CD4-positive, alpha-beta T cell treated with Interleukin-6 for 4 hours (primary cell): ENCODE data around the gene EPSTI1.
"Not testable (repeated sequence)": the region's sequence is repeated elsewhere in the genome, so short reads cannot be mapped to it uniquely, and the experiment has no call there.

Source experiments
- DNase-seq: peaks from one replicate; pipeline ENCODE4 v3.0.0-alpha.2; 2020; ENCODE audit warnings: mixed read lengths

The EPSTI1 gene, protein sequence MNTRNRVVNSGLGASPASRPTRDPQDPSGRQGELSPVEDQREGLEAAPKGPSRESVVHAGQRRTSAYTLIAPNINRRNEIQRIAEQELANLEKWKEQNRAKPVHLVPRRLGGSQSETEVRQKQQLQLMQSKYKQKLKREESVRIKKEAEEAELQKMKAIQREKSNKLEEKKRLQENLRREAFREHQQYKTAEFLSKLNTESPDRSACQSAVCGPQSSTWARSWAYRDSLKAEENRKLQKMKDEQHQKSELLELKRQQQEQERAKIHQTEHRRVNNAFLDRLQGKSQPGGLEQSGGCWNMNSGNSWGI

GRCh38 chr13:42991898-42992763 lies at the start of gene EPSTI1:
Gene EPSTI1, minus strand, starts transcription at chr13:42992241. Its CDS starts 76 bp downstream, at chr13:42992165.
- peak; percentile 83 for DNase-seq

DNA sequence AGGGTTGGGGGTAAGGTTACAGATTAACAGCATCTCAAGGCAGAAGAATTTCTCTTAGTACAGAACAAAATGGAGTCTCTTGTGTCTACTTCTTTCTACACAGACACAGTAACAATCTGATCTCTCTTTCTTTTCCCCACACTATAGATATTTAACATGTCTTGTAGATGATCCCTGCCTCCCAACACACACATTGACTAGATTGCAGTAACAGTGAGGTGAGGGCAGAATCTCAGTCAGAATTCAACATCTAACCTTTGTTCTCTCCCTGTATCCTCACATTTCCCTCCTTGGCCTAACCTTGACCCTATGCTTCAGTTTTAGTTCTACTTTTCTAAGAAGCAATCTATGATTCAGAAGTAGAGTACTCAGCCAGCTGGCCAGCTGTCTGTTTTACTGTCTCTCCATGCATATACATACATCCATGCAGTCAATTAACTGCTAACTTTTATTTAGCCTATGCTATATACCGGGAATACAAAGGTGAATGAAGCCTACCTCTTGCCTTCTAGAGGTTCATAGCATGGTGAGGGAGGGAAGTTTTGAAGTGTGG lies 49.4 kb upstream of the EPSTI1 start:
- no peak for DNase-seq

DNA sequence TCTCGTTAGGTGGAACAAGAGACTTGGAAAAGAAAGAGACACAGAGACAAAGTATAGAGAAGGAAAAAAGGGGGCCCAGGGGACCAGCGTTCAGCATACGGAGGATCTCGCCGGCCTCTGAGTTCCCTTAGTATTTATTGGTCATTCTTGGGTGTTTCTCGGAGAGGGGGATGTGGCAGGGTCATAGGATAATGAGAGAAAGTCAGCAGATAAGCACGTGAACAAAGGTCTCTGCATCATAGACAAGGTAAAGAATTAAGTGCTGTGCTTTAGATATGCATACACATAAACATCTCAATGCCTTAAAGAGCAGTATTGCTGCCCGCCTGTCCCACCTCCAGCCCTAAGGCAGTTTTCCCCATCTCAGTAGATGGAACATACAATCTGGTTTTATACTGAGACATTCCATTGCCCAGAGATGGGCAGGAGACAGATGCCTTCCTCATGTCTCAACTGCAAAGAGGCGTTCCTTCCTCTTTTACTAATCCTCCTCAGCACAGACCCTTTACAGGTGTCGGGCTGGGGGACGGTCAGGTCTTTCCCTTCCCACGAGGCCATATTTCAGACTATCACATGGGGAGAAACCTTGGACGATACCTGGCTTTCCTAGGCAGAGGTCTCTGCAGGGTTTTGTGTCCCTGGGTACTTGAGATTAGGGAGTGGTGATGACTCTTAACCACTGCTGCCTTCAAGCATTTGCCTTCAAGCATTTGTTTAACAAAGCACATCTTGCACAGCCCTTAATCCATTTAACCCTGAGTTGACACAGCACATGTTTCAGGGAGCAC lies 48.7 kb upstream of the EPSTI1 start:
- DNase-seq, result not testable (repeated sequence)

DNA sequence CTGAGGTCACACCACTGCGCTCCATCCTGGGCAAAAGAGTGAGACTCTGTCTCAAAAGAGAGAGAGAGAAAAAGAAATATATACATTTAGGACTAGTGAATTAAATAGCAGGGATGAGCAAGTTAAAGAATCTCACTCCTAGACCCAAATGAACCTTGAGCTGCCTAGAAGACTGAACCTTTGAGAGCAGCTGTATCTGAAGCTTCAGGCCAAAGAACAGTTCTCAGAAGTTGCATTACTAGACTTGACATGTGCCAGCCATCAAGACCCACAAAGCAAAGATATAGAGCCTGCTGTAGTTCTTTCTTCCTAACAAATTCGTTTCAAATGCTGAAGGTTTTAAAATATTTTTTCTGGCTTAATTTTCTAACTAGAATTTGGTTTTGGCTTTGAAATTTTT lies 47.9 kb upstream of the EPSTI1 start:
- DNase-seq, result no peak

DNA sequence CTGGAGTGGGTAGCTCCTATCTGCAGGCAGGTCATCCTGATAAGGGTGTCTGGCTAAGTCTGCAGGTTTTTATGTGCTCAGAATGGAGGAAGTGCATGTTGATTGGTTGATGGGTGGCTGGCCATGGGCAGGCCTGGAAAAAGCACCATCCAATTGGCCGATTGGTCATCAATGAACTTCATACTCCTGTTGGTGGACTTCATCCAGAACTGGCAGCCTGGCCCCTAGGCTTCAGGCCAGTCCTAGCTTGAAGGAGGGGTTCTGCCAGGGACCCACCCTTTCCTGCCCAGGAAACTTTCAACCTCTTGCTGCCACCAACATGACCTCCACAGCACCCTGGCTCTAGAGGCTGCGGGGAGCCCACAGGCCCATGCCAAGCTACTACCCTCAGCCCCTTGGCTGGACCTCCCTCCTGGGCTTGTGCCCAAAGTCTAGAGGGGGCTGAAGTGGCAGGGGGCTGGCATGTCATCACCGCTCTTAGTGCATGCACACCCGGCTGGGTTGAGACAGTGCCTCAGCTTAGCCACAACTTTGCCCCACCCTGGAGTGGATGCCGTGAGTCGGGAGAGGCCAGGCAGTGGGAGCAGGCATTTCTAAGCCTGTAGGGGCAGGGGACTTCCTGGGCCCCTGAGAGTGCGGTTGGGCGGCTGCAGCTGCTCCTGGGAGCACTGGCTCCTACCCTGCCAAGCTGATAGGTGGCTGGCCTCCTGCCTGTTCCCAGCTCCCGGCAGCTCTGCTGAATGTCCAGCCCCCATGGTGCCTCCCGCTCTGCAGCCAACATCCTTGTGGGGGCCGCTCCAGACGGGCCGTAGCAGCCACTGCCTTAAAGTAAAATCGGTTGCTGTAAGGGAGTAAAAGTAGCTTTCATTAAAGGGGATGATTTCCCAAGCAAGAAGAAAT lies 44.6 kb upstream of the EPSTI1 start:
- no peak for DNase-seq

GRCh38 chr13:43033038-43033437 lies 41.0 kb upstream of the EPSTI1 start:
- DNase-seq, result no peak

DNA sequence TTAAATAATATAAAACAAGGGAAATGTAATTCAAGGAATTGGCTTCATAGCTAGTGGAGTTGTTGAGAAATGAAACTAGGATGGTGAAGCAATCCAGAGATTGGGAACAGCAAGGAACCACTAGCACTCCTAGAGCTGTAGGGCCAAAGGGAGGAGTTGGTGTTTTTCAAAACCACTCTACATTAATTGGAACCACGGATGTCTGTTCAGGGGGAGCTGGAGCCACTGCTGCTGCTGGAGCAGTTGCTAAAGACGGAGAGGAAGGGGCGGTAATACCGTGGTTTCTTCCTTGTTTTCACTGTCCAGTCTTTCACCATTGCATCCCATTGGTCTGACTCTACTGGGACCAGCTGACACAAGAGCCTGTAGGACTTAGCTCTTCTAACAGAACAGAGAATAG lies 39.8 kb upstream of the EPSTI1 start:
- DNase-seq, result no peak

DNA sequence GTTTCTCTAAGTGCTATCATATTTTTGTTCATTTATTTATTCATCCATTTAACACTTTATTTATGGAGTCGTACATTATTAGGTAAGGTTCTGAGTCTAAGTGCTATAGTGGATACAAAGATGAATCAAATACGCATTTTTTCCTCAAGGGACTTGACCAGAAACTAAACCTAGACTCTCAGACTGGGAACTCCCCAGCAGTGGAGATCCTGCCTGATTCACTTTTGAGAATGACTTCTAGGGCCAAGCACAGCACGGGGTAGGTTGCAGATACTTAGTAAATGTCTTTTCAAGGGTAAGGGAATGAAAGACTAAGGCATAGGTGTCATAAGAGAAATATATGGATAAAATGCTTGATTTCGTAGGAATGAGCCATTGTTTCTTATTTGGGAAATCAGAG lies 38.5 kb upstream of the EPSTI1 start:
- DNase-seq, result no peak

DNA sequence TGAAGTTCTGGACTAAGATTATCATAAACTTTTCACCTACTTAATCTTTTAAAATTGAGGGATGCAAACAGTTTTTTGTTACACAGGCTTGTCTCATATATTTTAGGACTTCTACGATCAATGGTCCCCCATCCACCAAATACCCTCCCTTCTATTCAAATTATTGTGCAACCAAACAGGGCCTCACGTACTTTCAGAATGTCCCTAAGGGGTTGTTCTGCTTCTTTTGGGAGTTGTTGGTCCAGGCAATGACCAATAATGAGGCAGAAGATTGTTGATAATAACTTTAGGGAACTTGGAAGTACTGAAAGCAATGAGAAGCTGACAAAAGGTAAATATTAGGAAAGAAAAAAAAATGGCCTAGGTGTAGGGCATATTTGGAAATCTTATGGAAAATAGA lies 34.2 kb upstream of the EPSTI1 start:
- no peak for DNase-seq

DNA sequence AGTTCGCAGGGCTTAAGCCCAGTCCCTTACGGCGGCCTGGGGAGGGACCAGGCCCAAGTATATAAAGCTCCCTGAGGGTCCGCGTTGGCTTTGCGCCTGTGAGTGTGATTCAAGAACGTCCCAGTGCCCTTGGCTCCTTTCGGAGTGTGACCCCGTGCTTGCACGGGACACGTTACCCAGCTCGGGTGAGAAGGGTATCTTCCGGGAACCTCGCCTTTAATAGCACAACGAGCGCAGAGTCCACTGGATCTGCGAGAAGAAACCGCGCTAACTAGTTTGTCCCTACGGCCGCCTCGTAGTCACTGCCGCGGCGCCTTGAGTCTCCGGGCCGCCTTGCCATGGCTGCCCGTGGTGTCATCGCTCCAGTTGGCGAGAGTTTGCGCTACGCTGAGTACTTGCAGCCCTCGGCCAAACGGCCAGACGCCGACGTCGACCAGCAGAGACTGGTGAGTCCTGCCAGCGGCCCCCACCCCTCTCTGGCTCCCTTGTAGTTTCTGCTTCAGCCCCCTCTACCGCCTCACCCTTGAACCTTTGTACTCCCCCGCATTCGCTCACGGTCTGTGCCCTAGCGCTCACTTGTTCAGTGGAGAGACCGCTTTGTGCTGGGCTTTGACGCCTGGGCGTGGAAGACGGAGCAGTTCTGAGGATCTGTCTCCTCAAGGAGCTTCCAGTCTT lies 31.4 kb upstream of the EPSTI1 start, which contains the start of gene DNAJC15:
Gene DNAJC15 (plus strand): TSS at position 298 of the 675 bp plus-strand sequence. CDS start 41 bp downstream, at position 339.
- peak; percentile 78 for DNase-seq

GRCh38 chr13:43022934-43023288 lies 30.9 kb upstream of the EPSTI1 start:
- no peak for DNase-seq

DNA sequence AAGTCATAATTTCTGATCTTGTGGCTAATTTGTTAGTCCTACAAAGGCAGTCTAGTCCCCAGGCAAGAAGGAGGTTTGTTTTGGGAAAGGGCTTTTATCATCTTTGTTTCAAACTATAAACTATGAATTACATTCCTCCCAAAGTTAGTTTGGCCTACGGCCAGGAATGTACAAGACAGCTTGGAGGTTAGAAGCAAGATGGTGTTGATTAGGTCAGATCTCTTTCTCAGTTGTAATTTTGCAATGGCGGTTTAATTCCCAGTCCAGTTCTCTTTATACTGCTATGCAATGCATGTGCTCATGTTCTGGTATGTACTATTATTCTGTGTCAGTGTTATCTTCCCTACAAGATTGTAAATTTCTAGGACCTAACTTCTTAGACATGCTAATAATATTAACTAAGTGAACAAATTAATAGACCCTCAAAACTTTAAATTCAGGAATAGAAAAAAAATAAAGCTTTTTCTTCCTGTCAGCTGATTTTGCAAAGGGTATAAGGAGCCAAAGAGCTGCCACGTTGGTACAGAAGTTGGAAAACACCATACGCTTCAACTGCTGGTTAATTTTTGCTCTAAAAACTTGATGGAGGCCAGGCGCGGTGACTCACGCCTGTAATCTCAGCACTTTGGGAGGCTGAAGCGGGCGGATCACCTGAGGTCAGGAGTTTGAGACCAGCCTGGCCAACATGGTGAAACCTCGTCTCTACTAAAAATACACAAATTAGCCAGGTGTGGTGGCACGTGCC lies 30.1 kb upstream of the EPSTI1 start:
- DNase-seq, result no peak

DNA sequence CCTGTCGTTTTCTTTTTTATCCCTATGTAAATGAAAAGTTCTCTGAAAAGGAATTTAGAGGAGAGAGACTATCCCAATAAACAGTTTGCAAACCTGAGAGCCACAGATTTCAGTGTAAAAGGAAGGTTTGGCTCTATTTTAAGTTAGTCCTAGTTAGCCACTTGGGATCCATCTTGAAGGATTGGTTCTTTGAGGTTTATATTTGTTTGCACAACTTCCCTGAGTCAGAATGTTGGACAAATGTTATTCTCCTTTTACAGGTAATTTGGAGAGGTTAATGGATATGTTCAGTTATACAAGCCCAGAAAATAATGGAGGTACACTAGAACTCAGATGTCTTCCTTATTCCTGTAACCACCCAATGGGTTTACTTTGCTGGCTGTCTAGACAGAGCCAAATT lies 28.8 kb upstream of the EPSTI1 start:
- DNase-seq, result no peak

DNA sequence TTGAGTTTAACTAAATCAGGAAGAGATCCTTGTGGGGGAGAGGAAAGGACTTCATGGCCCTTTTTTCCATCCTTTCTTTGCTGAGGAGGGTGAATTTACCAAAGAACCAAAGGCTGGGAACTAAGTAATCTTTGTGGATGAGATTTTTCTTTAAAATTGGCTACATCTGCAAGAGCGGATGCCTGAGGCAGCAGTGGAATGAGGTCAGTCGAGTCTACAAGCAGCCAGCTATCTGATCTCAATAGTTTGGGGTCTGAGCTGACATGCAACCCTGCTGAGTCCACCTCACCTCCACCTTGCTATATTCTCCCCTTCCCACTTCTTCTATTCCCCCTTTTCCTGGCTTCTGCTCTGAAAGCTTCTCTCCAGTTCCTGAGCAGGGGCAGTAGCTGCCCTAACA lies 27.8 kb upstream of the EPSTI1 start:
- DNase-seq, result no peak

- DNase-seq, result no peak
Measured at GRCh38 chr13:43016226-43016625, 24.2 kb upstream of the EPSTI1 start.

- no peak for DNase-seq
Measured at GRCh38 chr13:43014162-43014561, 22.1 kb upstream of the EPSTI1 start.

DNA sequence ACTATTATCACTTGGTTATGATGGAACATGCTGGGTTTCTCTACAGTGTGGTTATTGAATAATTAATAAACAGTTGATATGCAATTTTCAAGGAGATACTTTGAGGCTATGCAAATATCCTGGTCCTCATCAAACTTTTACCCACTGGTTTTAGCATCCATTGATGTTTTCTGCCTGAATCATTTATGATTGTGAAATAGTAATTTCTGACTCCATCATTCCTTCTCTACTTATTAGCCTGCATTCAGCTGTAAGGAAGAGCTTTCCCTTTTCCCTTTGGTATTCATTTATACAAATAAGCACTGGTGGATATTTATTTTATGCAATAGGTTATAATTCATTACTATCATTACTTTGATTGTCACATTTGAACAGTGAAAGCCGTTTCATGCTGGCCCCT lies 17.5 kb upstream of the EPSTI1 start:
- DNase-seq, result no peak

DNA sequence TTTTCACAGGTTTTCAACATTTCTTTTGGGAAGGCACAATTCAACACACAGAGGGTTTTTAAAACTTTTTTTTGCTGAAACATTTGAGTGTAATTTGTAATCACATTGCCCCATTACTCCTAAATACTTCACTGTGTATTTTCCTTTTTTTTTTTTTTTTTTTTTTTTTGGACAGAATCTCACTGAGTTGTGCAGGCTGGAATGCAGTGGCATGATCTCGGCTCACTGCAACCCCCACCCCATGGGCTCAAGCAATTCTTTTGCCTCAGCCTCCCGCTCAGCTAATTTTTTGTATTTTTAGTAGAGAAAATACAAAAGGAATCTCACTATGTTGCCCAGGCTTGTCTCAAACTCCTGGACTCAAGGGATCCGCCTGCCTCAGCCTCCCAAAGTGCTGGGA lies 16.6 kb upstream of the EPSTI1 start:
- DNase-seq, result no peak

GRCh38 chr13:43006893-43007631 lies 15.0 kb upstream of the EPSTI1 start:
- no peak for DNase-seq
